GM12878 (cell line): Measurements from ENCODE around the gene AIF1. TPM values are rescaled to one million over a fixed set of nuclear protein-coding genes. Genes with fewer than 3 reads are reported as not detected.
A peak's percentile ranks its signal among the peaks of the same experiment; 100 is the strongest.

Experiments
- BHLHE40 ChIP-seq, 2 experiments: fragments of 450-650 bp in 1 of 2; IDR thresholded peaks; 2 replicates each; pipeline ENCODE4 v1.6.1; 2011 to 2017; ENCODE audit warnings: low read depth in 2 of 2, borderline replicate concordance in 1 of 2, improper control_type of control experiment in 1 of 2, low read length in 1 of 2, mild to moderate bottlenecking in 1 of 2
- CREM ChIP-seq: IDR thresholded peaks from 2 replicates; pipeline ENCODE4 v1.6.1; 2014; ENCODE audit warnings: antibody characterized with exemption, low read depth
- EGR1 ChIP-seq, 2 experiments: IDR thresholded peaks; 1 replicate in 1 of 2; 2 replicates in 1 of 2; pipeline ENCODE4 v1.6.1; 2011 to 2012; ENCODE audit warnings: low read depth in 2 of 2, low read length in 2 of 2, borderline replicate concordance in 1 of 2, mild to moderate bottlenecking in 1 of 2, moderate library complexity in 1 of 2
- HCFC1 ChIP-seq: fragments of 150-350 bp; IDR thresholded peaks from 2 replicates; pipeline ENCODE4 v1.6.1; 2014; ENCODE audit warnings: low read length
- KLF5 ChIP-seq: fragments of 450-650 bp; IDR thresholded peaks from 2 replicates; pipeline ENCODE4 v1.6.1; 2014; ENCODE audit warnings: mild to moderate bottlenecking; ENCODE audit not compliant: partially characterized antibody
- MEF2B ChIP-seq: fragments of 450-650 bp; IDR thresholded peaks from 2 replicates; pipeline ENCODE4 v1.6.1; 2018; ENCODE audit warnings: mild to moderate bottlenecking, moderate library complexity; ENCODE audit not compliant: partially characterized antibody, poor library complexity, severe bottlenecking
- NKRF ChIP-seq: fragments of 450-650 bp; conservative IDR thresholded peaks from 2 replicates; pipeline ENCODE4 v1.6.1; 2017; ENCODE audit warnings: mild to moderate bottlenecking, moderate library complexity
- NR2C1 ChIP-seq: fragments of 450-650 bp; IDR thresholded peaks from 2 replicates; pipeline ENCODE4 v1.6.1; 2017; ENCODE audit warnings: antibody characterized with exemption, mild to moderate bottlenecking, moderate library complexity
- POLR2AphosphoS5 ChIP-seq: IDR thresholded peaks from 2 replicates; pipeline ENCODE4 v1.6.1; 2011; ENCODE audit warnings: mild to moderate bottlenecking, low read length, inconsistent platforms
- SIN3A ChIP-seq: IDR thresholded peaks from 2 replicates; pipeline ENCODE4 v1.6.1; 2012; ENCODE audit warnings: low read depth, low read length, improper control_type of control experiment
- SMARCA5 ChIP-seq: fragments of 450-650 bp; IDR thresholded peaks from 2 replicates; pipeline ENCODE4 v1.6.1; 2017; ENCODE audit warnings: mild to moderate bottlenecking
- SP1 ChIP-seq: IDR thresholded peaks from one replicate; pipeline ENCODE4 v1.6.1; 2011; ENCODE audit warnings: low read depth, low read length
- TCF3 ChIP-seq: IDR thresholded peaks from 2 replicates; pipeline ENCODE4 v1.6.1; 2012; ENCODE audit warnings: low read depth, mild to moderate bottlenecking, low read length, borderline replicate concordance; ENCODE audit not compliant: insufficient read depth
- TCF7 ChIP-seq: IDR thresholded peaks from 2 replicates; pipeline ENCODE4 v1.6.1; 2014; ENCODE audit warnings: antibody characterized with exemption, borderline replicate concordance
- ZNF384 ChIP-seq: IDR thresholded peaks from 2 replicates; pipeline ENCODE4 v1.6.1; 2012; ENCODE audit warnings: low read depth, mild to moderate bottlenecking, low read length, improper control_type of control experiment, borderline replicate concordance
- polyA plus RNA-seq, 11 experiments: library from polyadenylated mRNA; depleted of rRNA in 4 of 11; unstranded in 6 of 11; stranded (reverse) in 5 of 11; fragments of >200 nt; fragmentation: Nextera tagmentation in 4 of 11; fragmentation: Illumina TruSeq in 1 of 11; extraction: Ambion mirVana in 4 of 11; extraction: Trizol in 1 of 11; gene quantifications; 1 replicate in 1 of 11; 2 replicates in 10 of 11; pipeline versions ENCODE4 v1.2.1 to v1.2.3, GENCODE V29; 2011 to 2016; ENCODE audit warnings: inconsistent platforms in 2 of 11, missing spikeins in 2 of 11, low read depth in 1 of 11
- total RNA-seq, 4 experiments: library from RNA; depleted of rRNA in 3 of 4; stranded (reverse); fragments of >200 nt in 3 of 4; fragmentation: Illumina TruSeq in 1 of 4; extraction: Trizol in 1 of 4; gene quantifications; 2 replicates each; pipeline versions ENCODE4 v1.2.1 to v1.2.3, GENCODE V29; 2013 to 2021
- TF ChIP-seq, protein P1 (sequence below): fragments of 450-650 bp; IDR thresholded peaks from 2 replicates; pipeline ENCODE4 v1.6.1; 2017; ENCODE audit warnings: mild to moderate bottlenecking, low read depth, inconsistent platforms; ENCODE audit not compliant: poor library complexity, severe bottlenecking
- TF ChIP-seq, protein P2 (sequence below): fragments of 450-650 bp; IDR thresholded peaks from 2 replicates; pipeline ENCODE4 v1.6.1; 2017; ENCODE audit warnings: mild to moderate bottlenecking, moderate library complexity

AIF1 gene
- total and polyA plus RNA-seq, 10 of the 15 experiments (the other 5 are each of a cell fraction or from before 2014, with no cell fraction given), result 1.9 to 256 (median 134) TPM

GRCh38 chr6:31665501-31666336, 50.7 kb downstream of the AIF1 start, which contains the start of gene CSNK2B (continued):
- TF ChIP-seq TCF3, result no peak
- peak; percentile 61; the same call in 1 of the 2 replicates for TF ChIP-seq SIN3A
- TF ChIP-seq NR2C1, result peak; percentile 98
- peak; percentile 59 for TF ChIP-seq SP1
- peak; percentile 90 for TF ChIP-seq CREM
- 0 out of 2 replicates have a peak, but pooled peaks have one; percentile 23 for TF ChIP-seq TCF7
- TF ChIP-seq HCFC1, result peak; percentile 97
- TF ChIP-seq, protein P1, sequence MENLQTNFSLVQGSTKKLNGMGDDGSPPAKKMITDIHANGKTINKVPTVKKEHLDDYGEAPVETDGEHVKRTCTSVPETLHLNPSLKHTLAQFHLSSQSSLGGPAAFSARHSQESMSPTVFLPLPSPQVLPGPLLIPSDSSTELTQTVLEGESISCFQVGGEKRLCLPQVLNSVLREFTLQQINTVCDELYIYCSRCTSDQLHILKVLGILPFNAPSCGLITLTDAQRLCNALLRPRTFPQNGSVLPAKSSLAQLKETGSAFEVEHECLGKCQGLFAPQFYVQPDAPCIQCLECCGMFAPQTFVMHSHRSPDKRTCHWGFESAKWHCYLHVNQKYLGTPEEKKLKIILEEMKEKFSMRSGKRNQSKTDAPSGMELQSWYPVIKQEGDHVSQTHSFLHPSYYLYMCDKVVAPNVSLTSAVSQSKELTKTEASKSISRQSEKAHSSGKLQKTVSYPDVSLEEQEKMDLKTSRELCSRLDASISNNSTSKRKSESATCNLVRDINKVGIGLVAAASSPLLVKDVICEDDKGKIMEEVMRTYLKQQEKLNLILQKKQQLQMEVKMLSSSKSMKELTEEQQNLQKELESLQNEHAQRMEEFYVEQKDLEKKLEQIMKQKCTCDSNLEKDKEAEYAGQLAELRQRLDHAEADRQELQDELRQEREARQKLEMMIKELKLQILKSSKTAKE, result no peak
- peak; percentile 24; the same call in 1 of the 2 replicates for TF ChIP-seq SMARCA5
- TF ChIP-seq MEF2B, result peak; percentile 40
- peak; percentile 19 for TF ChIP-seq KLF5
- TF ChIP-seq BHLHE40 (IDR thresholded peaks at IDR 0.05; ENCODE audit: borderline replicate concordance in 1 of 2, low read depth in 2 of 2, low read length in 1 of 2), result peak; percentile 59 to 67
- TF ChIP-seq EGR1 (IDR thresholded peaks at IDR 0.05; ENCODE audit: borderline replicate concordance in 1 of 2, low read depth in 2 of 2, low read length in 2 of 2), result peak in 1 of 2 experiments; percentile 75; a peak in 1 of 3 replicates
- TF ChIP-seq, protein P2, sequence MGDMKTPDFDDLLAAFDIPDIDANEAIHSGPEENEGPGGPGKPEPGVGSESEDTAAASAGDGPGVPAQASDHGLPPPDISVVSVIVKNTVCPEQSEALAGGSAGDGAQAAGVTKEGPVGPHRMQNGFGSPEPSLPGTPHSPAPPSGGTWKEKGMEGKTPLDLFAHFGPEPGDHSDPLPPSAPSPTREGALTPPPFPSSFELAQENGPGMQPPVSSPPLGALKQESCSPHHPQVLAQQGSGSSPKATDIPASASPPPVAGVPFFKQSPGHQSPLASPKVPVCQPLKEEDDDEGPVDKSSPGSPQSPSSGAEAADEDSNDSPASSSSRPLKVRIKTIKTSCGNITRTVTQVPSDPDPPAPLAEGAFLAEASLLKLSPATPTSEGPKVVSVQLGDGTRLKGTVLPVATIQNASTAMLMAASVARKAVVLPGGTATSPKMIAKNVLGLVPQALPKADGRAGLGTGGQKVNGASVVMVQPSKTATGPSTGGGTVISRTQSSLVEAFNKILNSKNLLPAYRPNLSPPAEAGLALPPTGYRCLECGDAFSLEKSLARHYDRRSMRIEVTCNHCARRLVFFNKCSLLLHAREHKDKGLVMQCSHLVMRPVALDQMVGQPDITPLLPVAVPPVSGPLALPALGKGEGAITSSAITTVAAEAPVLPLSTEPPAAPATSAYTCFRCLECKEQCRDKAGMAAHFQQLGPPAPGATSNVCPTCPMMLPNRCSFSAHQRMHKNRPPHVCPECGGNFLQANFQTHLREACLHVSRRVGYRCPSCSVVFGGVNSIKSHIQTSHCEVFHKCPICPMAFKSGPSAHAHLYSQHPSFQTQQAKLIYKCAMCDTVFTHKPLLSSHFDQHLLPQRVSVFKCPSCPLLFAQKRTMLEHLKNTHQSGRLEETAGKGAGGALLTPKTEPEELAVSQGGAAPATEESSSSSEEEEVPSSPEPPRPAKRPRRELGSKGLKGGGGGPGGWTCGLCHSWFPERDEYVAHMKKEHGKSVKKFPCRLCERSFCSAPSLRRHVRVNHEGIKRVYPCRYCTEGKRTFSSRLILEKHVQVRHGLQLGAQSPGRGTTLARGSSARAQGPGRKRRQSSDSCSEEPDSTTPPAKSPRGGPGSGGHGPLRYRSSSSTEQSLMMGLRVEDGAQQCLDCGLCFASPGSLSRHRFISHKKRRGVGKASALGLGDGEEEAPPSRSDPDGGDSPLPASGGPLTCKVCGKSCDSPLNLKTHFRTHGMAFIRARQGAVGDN, result no peak; the same call in 1 of the 2 replicates
- TF ChIP-seq NKRF, result peak; percentile 63
- no peak for TF ChIP-seq ZNF384
- TF ChIP-seq POLR2AphosphoS5, result peak; percentile 93
- TF ChIP-seq, all 136 proteins: peak for 54
